Measurements from ENCODE around the gene ALX4.

Gene ALX4

GRCh38 chr11:44315947-44316658, 6.2 kb upstream of the ALX4 start:
- ATAC-seq (ENCODE audit: low read depth) (no peak), DNase-seq (ENCODE audit: low spot score in 2 of 2) (no peak)
- H3K4me1 Mint-ChIP-seq = peaks cover 12% of the 10 kb centered on the region

DNA sequence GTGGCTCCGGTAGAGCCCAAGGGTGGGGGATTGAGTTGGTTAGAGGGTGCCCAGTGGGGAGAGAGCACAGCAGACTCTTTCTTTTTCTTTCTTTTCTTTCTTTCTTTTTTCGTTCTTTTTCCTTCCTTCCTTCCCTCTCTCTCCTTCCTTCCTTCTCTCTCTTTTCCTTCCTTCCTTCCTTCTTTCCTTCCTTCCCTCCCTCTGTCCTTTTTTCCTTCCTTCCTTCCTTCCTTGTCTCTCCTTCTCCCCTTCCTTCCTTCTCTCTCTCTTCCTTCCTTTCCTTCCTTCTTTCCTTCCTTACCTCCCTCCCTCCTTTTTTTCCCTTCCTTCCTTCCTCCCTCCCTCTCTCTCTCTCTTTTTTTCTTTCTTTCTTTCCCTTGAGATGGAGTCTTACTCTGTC, 4.8 kb upstream of the ALX4 start:
- H3K27me3 Mint-ChIP-seq = peaks cover 48% of the 10 kb centered on the region
- H3K4me3 Mint-ChIP-seq = no peak overlapping the region
- peaks cover 14% of the 10 kb centered on the region for H3K4me1 Mint-ChIP-seq
- H3K27ac Mint-ChIP-seq = no peak overlapping the region
- no peak for DNase-seq (ENCODE audit: low spot score in 2 of 2)
- H3K36me3 Mint-ChIP-seq = no peaks in the 10 kb centered on the region
- H3K9me3 Mint-ChIP-seq = peaks cover 3% of the 10 kb centered on the region
- no peak for ATAC-seq (ENCODE audit: low read depth)

More at GRCh38 chr11:44315947-44316658, 6.2 kb upstream of the ALX4 start:
- H3K27me3 Mint-ChIP-seq = peaks cover 48% of the 10 kb centered on the region
- no peak overlapping the region for H3K27ac Mint-ChIP-seq
- H3K4me3 Mint-ChIP-seq = no peak overlapping the region
- no peaks in the 10 kb centered on the region for H3K36me3 Mint-ChIP-seq
- H3K9me3 Mint-ChIP-seq = peaks cover 3% of the 10 kb centered on the region

- peaks cover 49% of the 10 kb centered on the region for H3K27me3 Mint-ChIP-seq
- H3K4me3 Mint-ChIP-seq = no peak overlapping the region
- H3K36me3 Mint-ChIP-seq = no peaks in the 10 kb centered on the region
- H3K27ac Mint-ChIP-seq = no peak overlapping the region
- peaks cover 16% of the 10 kb centered on the region for H3K4me1 Mint-ChIP-seq
- no peak for ATAC-seq (ENCODE audit: low read depth)
- DNase-seq (ENCODE audit: low spot score in 2 of 2) = no peak
- peaks cover 3% of the 10 kb centered on the region for H3K9me3 Mint-ChIP-seq
Measured at GRCh38 chr11:44313761-44314489, 4.0 kb upstream of the ALX4 start.

DNA sequence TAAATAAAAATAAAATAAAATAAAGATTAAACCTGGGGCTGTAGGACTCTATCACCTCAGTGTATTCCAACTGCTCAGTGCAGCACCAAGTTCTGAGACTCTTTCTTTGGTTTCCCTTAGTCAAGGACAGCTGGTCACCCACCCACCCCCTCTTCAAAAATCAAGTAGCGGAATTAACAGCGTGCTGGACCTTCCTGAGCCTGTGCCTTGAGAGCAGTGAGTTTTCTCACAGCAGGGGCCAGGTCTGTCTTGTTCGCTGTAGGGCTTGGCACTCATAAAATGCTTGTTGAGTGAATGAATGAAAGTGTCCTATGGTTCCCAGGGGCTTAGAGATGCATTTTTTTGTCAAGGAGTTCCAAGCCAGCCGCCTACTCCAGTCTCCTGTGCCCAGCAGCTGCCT, 2.9 kb upstream of the ALX4 start:
- no peak overlapping the region for H3K27ac Mint-ChIP-seq
- H3K4me3 Mint-ChIP-seq = no peak overlapping the region
- H3K4me1 Mint-ChIP-seq = peaks cover 16% of the 10 kb centered on the region
- H3K36me3 Mint-ChIP-seq = no peaks in the 10 kb centered on the region
- H3K9me3 Mint-ChIP-seq = peaks cover 3% of the 10 kb centered on the region
- ATAC-seq (ENCODE audit: low read depth) = no peak
- DNase-seq (ENCODE audit: low spot score in 2 of 2) = no peak
- peaks cover 49% of the 10 kb centered on the region for H3K27me3 Mint-ChIP-seq

- H3K27me3 Mint-ChIP-seq = peaks cover 55% of the 10 kb centered on the region
- peaks cover 20% of the 10 kb centered on the region for H3K4me1 Mint-ChIP-seq
- no peak overlapping the region for H3K27ac Mint-ChIP-seq
- H3K36me3 Mint-ChIP-seq = no peaks in the 10 kb centered on the region
- no peak for ATAC-seq (ENCODE audit: low read depth)
- peaks cover 3% of the 10 kb centered on the region for H3K9me3 Mint-ChIP-seq
- DNase-seq (ENCODE audit: low spot score in 2 of 2) = no peak
- no peak overlapping the region for H3K4me3 Mint-ChIP-seq
Measured at GRCh38 chr11:44311339-44312261, 1.7 kb upstream of the ALX4 start.

GRCh38 chr11:44310463-44311272, 729 bp upstream of the ALX4 start:
- DNase-seq (ENCODE audit: low spot score in 2 of 2) (no peak), ATAC-seq (ENCODE audit: low read depth) (no peak)
- Mint-ChIP-seq H3K27ac (peak overlapping the region; percentile 62), H3K36me3 (no peaks in the 10 kb centered on the region), H3K27me3 (peaks cover 56% of the 10 kb centered on the region), H3K4me1 (peaks cover 24% of the 10 kb centered on the region), H3K9me3 (peaks cover 3% of the 10 kb centered on the region), H3K4me3 (peak overlapping the region; percentile 51)

DNA sequence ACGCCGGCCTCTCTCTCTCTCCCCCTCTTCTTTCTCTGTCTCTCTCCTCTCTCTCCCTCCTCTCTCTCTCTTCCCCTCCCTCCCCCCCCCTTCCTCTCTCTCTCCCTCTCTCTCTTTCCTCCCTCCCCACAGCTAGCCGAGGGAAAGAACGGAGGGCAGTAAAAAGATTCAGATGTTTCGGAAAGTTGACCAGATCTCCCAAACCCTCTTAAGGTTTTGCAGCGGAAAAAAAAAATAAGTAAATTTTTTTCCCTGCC, 195 bp upstream of the ALX4 start:
- H3K27ac Mint-ChIP-seq = peak overlapping the region; percentile 28
- peaks cover 55% of the 10 kb centered on the region for H3K27me3 Mint-ChIP-seq
- peaks cover 3% of the 10 kb centered on the region for H3K9me3 Mint-ChIP-seq
- ATAC-seq (ENCODE audit: low read depth) (no peak), DNase-seq (ENCODE audit: low spot score in 2 of 2) (no peak)
- no peaks in the 10 kb centered on the region for H3K36me3 Mint-ChIP-seq
- no peak overlapping the region for H3K4me3 Mint-ChIP-seq
- peaks cover 24% of the 10 kb centered on the region for H3K4me1 Mint-ChIP-seq

DNA sequence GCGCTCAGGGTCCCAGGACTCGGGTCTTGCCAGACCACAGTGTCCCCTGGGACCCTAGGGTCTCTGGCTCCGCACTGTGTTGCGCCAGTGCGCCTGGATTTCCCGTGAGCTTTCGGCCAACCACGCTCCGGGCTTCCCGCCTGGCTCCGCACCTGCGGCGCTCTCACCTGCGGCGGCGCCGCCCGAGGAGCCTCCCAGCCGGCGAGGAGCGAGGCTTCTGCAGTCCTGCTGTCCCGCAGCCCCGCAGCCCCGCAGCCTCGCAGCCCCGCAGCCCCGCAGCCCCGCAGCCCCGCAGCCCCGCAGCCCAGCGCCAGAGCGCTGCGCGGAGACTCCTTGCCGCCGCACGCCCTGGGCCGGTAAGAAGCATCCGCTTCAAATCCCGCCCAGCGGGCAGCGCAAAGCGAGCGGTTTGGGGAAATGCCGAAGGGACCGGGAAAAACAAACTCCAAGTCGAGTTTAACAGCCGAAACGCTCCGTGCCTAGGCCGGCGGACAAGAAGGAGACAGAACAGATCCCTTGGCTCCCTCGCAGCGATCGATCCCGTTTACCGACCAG, 939 bp downstream of the ALX4 start:
- H3K27me3 Mint-ChIP-seq = peaks cover 47% of the 10 kb centered on the region

DNA sequence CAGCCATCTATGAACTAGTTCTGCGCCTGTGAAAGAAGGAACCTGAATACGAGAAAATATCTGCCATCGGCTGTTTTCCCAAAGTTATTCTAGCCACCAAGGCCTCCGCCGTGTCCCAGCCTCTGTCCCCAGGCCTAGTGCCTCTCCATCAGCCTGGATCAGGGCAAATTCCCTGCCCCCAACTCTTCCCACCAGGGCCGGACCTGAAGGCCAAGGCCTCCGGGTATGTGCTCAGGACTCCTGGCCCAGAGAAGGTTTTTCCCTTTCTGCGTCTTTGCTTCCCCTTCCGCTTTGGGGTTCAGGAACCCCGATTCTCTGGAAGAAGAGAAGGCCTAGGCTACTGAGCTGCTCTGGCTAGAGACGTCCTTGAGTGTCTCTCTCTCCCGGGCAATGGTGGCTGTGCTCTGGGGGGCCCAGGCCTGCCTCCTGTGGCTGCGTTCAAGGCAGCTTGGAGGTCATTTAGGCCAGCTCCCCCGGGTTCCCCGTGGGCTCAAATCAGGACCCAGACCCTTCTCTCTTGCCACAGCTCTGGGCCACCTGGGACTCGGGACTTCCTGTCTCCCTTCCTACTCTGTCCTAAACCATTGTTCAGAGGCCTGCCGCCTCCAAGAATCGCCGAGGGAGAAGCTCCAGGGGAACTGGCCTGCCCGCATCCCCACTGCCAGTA, 1.6 kb downstream of the ALX4 start:
- Mint-ChIP-seq H3K27ac (no peak overlapping the region), H3K4me1 (peaks cover 21% of the 10 kb centered on the region), H3K9me3 (no peaks in the 10 kb centered on the region), H3K36me3 (no peaks in the 10 kb centered on the region), H3K27me3 (peaks cover 46% of the 10 kb centered on the region), H3K4me3 (no peak overlapping the region)
- no peak for ATAC-seq (ENCODE audit: low read depth)
- DNase-seq (ENCODE audit: low spot score in 2 of 2) = no peak

More for the DNA sequence above, 939 bp downstream of the ALX4 start:
- Mint-ChIP-seq H3K4me1 (peaks cover 21% of the 10 kb centered on the region), H3K36me3 (no peaks in the 10 kb centered on the region), H3K4me3 (peak overlapping the region; percentile 59), H3K9me3 (no peaks in the 10 kb centered on the region), H3K27ac (no peak overlapping the region)
- ATAC-seq (ENCODE audit: low read depth) = no peak
- no peak for DNase-seq (ENCODE audit: low spot score in 2 of 2)

DNA sequence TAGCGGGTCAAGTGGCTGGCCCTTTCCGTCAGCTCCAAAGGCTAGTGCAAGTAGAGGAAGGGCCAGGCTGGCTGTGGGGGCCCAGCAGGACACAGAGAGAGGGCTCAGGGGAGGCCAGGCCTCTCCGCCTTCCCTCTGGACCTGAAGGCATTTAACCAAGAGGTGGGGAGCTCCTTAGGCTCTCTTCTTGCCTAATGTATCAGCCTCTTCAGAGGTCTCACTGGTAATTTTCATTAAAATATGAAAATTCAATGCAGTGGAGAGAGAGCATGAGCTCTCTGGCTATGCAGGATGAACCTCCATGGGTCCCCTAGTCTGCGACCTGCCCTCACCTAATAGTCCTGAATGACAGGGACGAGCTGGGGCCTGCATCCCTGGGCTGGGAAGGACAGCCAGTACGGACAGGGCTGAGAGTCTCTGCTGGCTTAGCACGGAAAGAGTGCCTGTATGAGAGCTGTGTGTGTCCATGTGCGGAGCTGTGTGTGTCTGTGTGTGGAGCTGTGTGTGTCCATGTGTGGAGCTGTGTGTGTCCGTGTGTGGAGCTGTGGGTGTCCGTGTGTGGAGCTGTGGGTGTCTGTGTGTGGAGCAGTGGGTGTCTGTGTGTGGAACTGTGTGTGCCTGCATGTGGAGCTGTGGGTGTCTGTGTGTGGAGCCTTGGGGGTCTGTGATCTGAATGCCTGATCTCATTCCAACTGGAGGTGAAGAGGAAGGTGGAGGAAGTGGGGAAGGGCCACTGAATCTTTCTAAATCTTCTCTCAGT, 2.4 kb downstream of the ALX4 start:
- ATAC-seq (ENCODE audit: low read depth) = no peak
- H3K4me3 Mint-ChIP-seq = no peak overlapping the region
- no peaks in the 10 kb centered on the region for H3K36me3 Mint-ChIP-seq
- H3K9me3 Mint-ChIP-seq = no peaks in the 10 kb centered on the region
- no peak overlapping the region for H3K27ac Mint-ChIP-seq
- peaks cover 21% of the 10 kb centered on the region for H3K4me1 Mint-ChIP-seq
- H3K27me3 Mint-ChIP-seq = peaks cover 48% of the 10 kb centered on the region
- DNase-seq (ENCODE audit: low spot score in 2 of 2) = no peak

DNA sequence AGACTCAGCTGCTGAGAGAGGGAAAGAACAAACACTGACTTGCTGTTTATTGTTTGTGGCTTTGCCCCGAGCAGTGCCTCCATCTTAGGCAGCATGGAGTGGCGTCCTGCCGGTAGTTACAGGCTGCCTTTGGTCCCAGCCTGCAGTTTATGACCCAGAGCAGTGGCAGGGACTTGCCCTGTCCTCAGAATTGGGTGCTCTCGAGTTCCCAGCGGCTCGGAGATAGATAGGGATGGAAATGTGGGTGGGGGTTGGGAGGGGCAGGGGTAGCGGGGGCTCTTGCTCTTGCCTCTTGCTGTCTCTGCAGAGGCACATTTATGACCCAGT, 3.1 kb downstream of the ALX4 start:
- ATAC-seq (ENCODE audit: low read depth) (no peak), DNase-seq (ENCODE audit: low spot score in 2 of 2) (no peak)
- Mint-ChIP-seq H3K4me3 (peak overlapping the region; percentile 90), H3K36me3 (no peaks in the 10 kb centered on the region), H3K9me3 (no peaks in the 10 kb centered on the region), H3K27me3 (peaks cover 48% of the 10 kb centered on the region), H3K4me1 (peaks cover 21% of the 10 kb centered on the region), H3K27ac (no peak overlapping the region)

GRCh38 chr11:44306052-44306917, 3.7 kb downstream of the ALX4 start:
- ATAC-seq (ENCODE audit: low read depth) = peak; percentile 14
- H3K4me3 Mint-ChIP-seq = peak overlapping the region; percentile 90
- peaks cover 50% of the 10 kb centered on the region for H3K27me3 Mint-ChIP-seq
- H3K9me3 Mint-ChIP-seq = no peaks in the 10 kb centered on the region
- H3K4me1 Mint-ChIP-seq = peaks cover 21% of the 10 kb centered on the region
- no peaks in the 10 kb centered on the region for H3K36me3 Mint-ChIP-seq
- DNase-seq (ENCODE audit: low spot score in 2 of 2) = no peak
- peak overlapping the region; percentile 54 for H3K27ac Mint-ChIP-seq

Measured in memory B cell (primary cell).